ENCODE results near the gene RALGAPA2. TPM values are rescaled to one million over a fixed set of nuclear protein-coding genes. Genes with fewer than 3 reads are reported as not detected.

RALGAPA2 gene
- total and polyA plus RNA-seq, 2 donors from 2014 or later, result 5.9 to 66.7 TPM

DNA sequence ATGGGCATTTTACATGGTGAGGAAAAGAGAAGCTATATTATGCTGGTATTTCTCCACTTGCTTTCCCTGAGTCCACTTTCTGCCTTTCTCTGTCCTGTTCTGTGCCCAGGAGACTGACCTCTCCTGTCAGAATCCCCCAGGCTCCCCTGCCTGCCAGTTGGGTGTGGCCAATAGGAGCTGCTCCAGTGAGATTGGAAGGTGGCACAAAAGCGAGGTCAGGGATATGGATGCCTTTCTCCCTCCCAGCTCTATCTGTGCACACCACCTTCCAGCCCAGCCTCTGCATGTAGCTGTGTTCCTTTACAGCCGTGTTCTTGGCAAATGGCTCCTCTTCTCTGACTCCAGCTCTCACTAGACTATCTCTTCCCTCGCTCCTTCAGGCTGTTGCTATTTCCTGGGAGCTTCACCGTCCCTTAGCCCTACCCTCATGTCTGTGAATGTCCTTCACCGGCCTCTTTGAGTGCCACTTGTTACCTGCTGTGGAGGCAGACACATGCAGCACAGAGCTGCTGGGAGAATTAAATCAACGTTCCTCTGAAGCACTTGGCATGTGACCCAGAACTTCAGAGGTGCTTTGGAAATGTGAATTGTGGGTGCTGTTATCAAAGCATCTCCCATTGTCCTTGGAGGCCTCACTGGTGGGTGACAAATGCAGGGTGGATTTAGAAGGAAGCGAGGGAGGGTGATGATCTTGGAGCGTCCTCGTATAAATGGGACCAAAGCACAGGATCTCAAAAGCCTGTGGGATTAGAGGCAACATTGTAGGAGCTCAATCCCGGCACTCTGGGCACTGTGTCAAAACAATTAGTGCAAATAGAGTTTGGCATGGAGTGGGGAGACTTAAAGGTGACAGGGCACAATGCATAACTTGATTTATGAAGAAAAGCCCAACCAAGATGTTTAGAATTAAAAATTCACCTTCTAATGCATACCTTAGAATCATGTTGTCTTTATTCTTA lies 28.9 kb upstream of the RALGAPA2 start:
- no peak for FAIRE-seq
- DNase-seq, result no peak
- Histone ChIP-seq H3K4me1 (ENCODE audit: control insufficient read depth in 2 of 3, insufficient read depth in 2 of 3, low read depth in 1 of 3, low read length in 3 of 3) (peaks cover 0 to 11% (median 8%) of the 10 kb centered on the region in 3 donors), H3K9me3 (ENCODE audit: control insufficient read depth in 2 of 3, insufficient read depth in 1 of 3, low read length in 3 of 3) (no peaks in the 10 kb centered on the region), H3K9ac (ENCODE audit: low read length in 3 of 3) (no peak overlapping the region), H3K27me3 (ENCODE audit: control insufficient read depth, insufficient read depth, low read length) (no peaks in the 10 kb centered on the region), H3K36me3 (ENCODE audit: control insufficient read depth in 2 of 3, insufficient read depth in 3 of 3, low read length in 3 of 3) (no peaks in the 10 kb centered on the region), H3K4me3 (ENCODE audit: low read length in 3 of 3) (no peak overlapping the region), H3K27ac (ENCODE audit: low read depth in 2 of 2, low read length in 2 of 2) (no peak overlapping the region)
- TF ChIP-seq, protein P1, sequence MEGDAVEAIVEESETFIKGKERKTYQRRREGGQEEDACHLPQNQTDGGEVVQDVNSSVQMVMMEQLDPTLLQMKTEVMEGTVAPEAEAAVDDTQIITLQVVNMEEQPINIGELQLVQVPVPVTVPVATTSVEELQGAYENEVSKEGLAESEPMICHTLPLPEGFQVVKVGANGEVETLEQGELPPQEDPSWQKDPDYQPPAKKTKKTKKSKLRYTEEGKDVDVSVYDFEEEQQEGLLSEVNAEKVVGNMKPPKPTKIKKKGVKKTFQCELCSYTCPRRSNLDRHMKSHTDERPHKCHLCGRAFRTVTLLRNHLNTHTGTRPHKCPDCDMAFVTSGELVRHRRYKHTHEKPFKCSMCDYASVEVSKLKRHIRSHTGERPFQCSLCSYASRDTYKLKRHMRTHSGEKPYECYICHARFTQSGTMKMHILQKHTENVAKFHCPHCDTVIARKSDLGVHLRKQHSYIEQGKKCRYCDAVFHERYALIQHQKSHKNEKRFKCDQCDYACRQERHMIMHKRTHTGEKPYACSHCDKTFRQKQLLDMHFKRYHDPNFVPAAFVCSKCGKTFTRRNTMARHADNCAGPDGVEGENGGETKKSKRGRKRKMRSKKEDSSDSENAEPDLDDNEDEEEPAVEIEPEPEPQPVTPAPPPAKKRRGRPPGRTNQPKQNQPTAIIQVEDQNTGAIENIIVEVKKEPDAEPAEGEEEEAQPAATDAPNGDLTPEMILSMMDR (IDR thresholded peaks at IDR 0.05; ENCODE audit: borderline replicate concordance, extremely low read depth, insufficient read depth), result no peak
- intact Hi-C loops (cut with DNase I), result no loop called here

DNA sequence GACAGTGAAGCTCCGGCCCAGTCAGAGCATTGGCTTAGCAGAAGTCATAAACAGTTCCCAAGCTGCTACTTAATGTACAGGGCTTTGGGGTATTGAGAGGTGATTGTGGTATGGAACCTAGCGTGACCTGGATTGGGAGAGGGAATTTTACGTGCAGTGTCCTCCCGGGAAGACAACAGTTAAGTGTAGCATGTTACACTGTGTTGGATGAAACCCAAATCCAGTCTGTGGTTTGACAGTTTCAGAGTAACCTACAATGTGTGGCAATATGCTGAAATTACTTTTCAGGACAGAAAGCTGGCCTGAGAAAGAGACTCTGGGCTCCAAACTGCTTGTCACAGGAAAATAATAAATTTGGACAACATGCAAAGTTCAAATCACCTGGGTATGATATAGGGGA lies 28.1 kb upstream of the RALGAPA2 start:
- DNase-seq, result no peak
- Histone ChIP-seq H3K27ac (ENCODE audit: low read depth in 2 of 2, low read length in 2 of 2) (no peak overlapping the region), H3K27me3 (ENCODE audit: control insufficient read depth, insufficient read depth, low read length) (no peaks in the 10 kb centered on the region), H3K9me3 (ENCODE audit: control insufficient read depth in 2 of 3, insufficient read depth in 1 of 3, low read length in 3 of 3) (no peaks in the 10 kb centered on the region), H3K9ac (ENCODE audit: low read length in 3 of 3) (no peak overlapping the region), H3K4me1 (ENCODE audit: control insufficient read depth in 2 of 3, insufficient read depth in 2 of 3, low read depth in 1 of 3, low read length in 3 of 3) (peaks cover 0 to 11% (median 8%) of the 10 kb centered on the region in 3 donors), H3K4me3 (ENCODE audit: low read length in 3 of 3) (no peak overlapping the region), H3K36me3 (ENCODE audit: control insufficient read depth in 2 of 3, insufficient read depth in 3 of 3, low read length in 3 of 3) (no peaks in the 10 kb centered on the region)
- intact Hi-C loops (cut with DNase I), result no loop called here
- TF ChIP-seq, protein P1 (IDR thresholded peaks at IDR 0.05; ENCODE audit: borderline replicate concordance, extremely low read depth, insufficient read depth), result no peak
- no peak for FAIRE-seq

DNA sequence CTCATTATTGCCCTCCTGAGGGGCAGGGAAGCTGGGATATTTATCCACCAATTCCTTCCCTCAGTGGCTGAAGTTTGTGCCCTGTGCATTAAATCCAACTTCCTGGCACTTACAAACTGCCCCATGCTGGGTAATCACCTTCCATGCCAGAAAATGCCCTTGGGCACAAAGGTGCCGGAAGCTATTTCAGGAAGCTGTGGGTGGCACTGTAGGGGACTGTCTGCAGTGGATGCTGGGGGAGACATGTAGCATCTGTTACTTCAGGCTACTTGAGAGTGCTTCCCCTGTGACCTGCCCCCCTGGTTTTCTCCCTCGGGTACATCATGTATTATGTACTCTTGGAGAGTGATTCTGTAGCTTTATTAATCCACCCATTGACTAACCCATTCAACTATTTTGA lies 24.7 kb upstream of the RALGAPA2 start:
- no peaks in the 10 kb centered on the region for H3K4me1 ChIP-seq (ENCODE audit: control insufficient read depth in 2 of 3, insufficient read depth in 2 of 3, low read depth in 1 of 3, low read length in 3 of 3)
- no peak overlapping the region for H3K9ac ChIP-seq (ENCODE audit: low read length in 3 of 3)
- DNase-seq (no peak), FAIRE-seq (no peak)
- TF ChIP-seq, protein P1 (IDR thresholded peaks at IDR 0.05; ENCODE audit: borderline replicate concordance, extremely low read depth, insufficient read depth), result no peak
- intact Hi-C loops (cut with DNase I), result no loop called here
- no peaks in the 10 kb centered on the region for H3K9me3 ChIP-seq (ENCODE audit: control insufficient read depth in 2 of 3, insufficient read depth in 1 of 3, low read length in 3 of 3)
- H3K4me3 ChIP-seq (ENCODE audit: low read length in 3 of 3), result no peak overlapping the region
- no peak overlapping the region for H3K27ac ChIP-seq (ENCODE audit: low read depth in 2 of 2, low read length in 2 of 2)
- H3K27me3 ChIP-seq (ENCODE audit: control insufficient read depth, insufficient read depth, low read length), result no peaks in the 10 kb centered on the region
- no peaks in the 10 kb centered on the region for H3K36me3 ChIP-seq (ENCODE audit: control insufficient read depth in 2 of 3, insufficient read depth in 3 of 3, low read length in 3 of 3)

Measured in kidney (tissue), 14 donors.